IgD-negative memory B cell (primary cell): Measurements from ENCODE around the gene U2SURP. TPM values are rescaled to one million over a fixed set of nuclear protein-coding genes. Genes with fewer than 3 reads are reported as not detected.

Source experiments
- H3K27ac Mint-ChIP-seq, 3 donors: one replicate each; pipeline ENCODE4 v1.8.0; 2020 to 2022; ENCODE audit warnings: mild to moderate bottlenecking in 3 of 3, mixed read lengths in 3 of 3, moderate library complexity in 1 of 3
- H3K27me3 Mint-ChIP-seq: one replicate; pipeline ENCODE4 v1.8.0; 2021; ENCODE audit warnings: mixed read lengths
- H3K36me3 Mint-ChIP-seq: one replicate; pipeline ENCODE4 v1.8.0; 2020; ENCODE audit warnings: mild to moderate bottlenecking, mixed read lengths
- H3K4me1 Mint-ChIP-seq, 3 donors: one replicate each; pipeline ENCODE4 v1.8.0; 2020 to 2022; ENCODE audit warnings: mixed read lengths in 3 of 3, mild to moderate bottlenecking in 1 of 3
- H3K4me3 Mint-ChIP-seq, 4 donors: one replicate each; pipeline ENCODE4 v1.8.0; 2020 to 2022; ENCODE audit warnings: mild to moderate bottlenecking in 4 of 4, mixed read lengths in 4 of 4, moderate library complexity in 3 of 4
- H3K9me3 Mint-ChIP-seq, 3 donors: one replicate each; pipeline ENCODE4 v1.8.0; 2020 to 2021; ENCODE audit warnings: mixed read lengths in 3 of 3, mild to moderate bottlenecking in 1 of 3
- polyA plus RNA-seq: library from polyadenylated mRNA; unstranded; fragments of 300-500 nt; fragmentation: Illumina TruSeq; gene quantifications from one replicate; pipeline ENCODE4 v1.2.3, GENCODE V29; 2021

Gene U2SURP
- 114 TPM for polyA plus RNA-seq

DNA sequence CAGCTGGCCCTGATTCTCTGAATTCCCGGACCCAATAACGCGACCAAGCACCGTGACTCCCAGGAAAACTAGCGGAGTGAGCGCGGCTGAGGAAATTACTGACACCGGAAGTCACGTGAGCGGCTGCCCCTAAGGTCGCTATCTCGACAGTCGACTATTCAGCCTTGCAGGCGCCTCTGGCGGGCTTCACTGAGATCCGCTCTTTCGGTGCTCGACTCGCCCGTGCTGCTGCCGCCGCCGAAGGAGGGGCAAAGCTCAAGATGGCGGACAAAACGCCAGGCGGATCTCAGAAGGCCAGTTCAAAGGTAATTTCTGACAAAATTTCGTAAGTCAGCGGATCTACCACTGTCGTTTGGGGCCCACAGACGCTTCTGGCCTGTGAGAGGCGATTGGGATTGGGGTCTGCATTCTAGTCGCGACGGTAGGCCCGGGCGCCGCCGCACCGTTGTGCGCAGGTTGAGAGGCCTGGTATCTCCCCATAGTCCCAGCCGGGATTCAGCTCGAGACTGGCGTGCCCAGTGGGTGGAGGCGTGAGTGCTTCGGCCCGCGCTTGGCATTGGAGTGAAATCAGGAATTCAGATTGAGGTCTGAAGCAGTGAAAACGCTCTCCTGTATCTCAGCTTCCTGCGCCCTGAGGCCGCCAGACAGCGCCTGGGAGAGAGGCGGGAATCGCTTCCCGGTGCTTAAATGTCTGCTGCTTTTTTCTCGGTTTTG, at the start of gene U2SURP:
Gene U2SURP (plus strand): TSS at position 202 of the 714 bp plus-strand sequence. CDS start 59 bp downstream, at position 261.
- Mint-ChIP-seq H3K27me3 (peaks cover 2% of the 10 kb centered on the region), H3K9me3 (no peaks in the 10 kb centered on the region), H3K4me1 (peaks cover 22 to 39% (median 24%) of the 10 kb centered on the region in 3 donors), H3K36me3 (no peaks in the 10 kb centered on the region), H3K4me3 (peak within 1 kb of the TSS; percentile 93 to 99 (median 98)), H3K27ac (peak within 1 kb of the TSS; percentile 90 to 100 (median 99))

DNA sequence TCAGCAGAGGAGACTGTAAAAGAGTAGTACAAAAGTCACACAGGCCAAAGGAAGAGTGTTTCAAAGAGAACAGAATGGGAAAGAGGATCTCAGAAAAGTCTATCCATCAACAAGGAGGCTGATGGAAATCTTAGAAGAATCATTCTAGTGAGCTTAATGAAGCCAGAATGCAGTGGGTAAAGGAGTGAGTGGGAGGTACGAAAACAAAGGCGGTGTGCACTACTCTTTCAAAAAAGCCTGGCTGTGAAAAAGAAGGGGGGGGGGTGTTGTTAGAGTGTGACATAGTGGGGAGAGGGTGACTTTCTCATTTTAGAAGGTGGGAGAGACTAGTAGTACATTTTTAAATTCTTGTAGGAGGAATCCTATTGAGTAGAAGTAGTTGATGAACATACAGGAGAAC, 49.6 kb upstream of the U2SURP start:
- no peak overlapping the region for H3K4me3 Mint-ChIP-seq
- H3K4me1 Mint-ChIP-seq = peaks cover 0 to 5% (median 1%) of the 10 kb centered on the region in 3 donors
- H3K27me3 Mint-ChIP-seq = peaks cover 23% of the 10 kb centered on the region
- H3K27ac Mint-ChIP-seq = no peak overlapping the region
- H3K9me3 Mint-ChIP-seq = peaks cover 0 to 3% (median 0%) of the 10 kb centered on the region in 3 donors
- H3K36me3 Mint-ChIP-seq = no peaks in the 10 kb centered on the region

DNA sequence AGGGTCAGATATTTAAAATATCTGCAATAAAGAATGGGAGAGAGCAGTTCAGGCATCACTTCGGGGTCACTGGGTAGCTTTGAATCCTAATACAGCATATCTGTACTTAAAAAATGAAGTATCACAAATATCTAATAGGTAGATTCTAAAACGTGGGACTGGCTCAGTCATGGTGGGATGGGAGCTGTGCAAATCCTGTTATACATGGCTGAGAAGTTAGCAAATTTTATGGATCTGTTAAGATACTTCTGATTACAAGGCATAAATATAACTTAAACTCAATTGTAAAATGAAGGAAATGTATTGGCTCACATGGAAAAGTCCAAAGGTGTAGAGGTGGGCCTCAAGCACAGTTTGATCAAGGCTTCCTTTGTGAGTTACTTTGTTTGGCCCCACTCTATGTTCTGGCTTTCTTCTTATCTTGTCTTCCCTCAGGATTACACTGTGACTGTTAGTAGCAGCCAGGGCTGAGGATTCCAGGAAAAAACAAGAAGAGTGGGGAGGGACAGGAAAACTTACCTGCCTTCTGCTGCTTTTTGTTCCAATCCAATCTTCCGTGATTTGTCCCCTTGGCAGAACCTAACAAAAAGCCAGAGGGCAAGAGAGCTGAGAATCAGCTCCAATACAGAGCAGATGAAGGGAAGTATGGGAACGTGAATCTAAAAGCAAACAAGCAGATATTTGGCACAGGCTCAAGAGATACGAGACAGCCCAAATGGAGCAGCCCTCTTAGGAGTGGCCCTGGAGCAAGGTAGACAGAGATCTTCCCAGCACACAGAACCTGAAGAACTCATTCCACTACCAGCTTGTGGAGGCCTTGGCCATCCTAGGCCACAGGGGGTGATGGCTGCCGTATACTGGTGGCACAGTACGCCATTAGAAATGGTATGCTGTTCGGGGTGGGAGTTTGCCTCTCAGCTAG, 48.8 kb upstream of the U2SURP start:
- Mint-ChIP-seq H3K36me3 (no peaks in the 10 kb centered on the region), H3K27ac (no peak overlapping the region), H3K27me3 (peaks cover 26% of the 10 kb centered on the region), H3K4me3 (no peak overlapping the region), H3K9me3 (no peaks in the 10 kb centered on the region), H3K4me1 (peaks cover 0 to 1% (median 1%) of the 10 kb centered on the region in 3 donors)

DNA sequence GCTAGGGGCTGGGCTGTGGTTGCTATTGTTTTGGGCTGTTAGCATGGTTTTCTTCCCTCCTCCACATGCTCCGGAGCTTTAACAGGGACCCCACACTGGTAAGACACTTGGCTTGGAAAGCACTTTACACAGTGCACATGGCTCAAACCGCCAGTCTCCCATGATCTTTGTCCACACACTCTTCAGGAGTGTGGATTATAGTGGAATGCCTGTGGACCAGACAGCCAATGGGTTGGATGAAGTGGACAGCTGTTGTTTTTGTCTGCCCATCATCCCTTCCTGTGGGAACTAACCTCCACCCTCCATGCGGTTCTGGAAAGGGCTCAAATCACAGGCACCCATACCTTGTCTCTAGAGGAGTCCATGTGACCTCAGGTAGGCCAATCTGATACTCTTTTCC, 47.9 kb upstream of the U2SURP start:
- H3K4me3 Mint-ChIP-seq = no peak overlapping the region
- no peak overlapping the region for H3K27ac Mint-ChIP-seq
- H3K4me1 Mint-ChIP-seq = peaks cover 0 to 1% (median 0%) of the 10 kb centered on the region in 3 donors
- no peaks in the 10 kb centered on the region for H3K9me3 Mint-ChIP-seq
- H3K27me3 Mint-ChIP-seq = peaks cover 29% of the 10 kb centered on the region
- H3K36me3 Mint-ChIP-seq = no peaks in the 10 kb centered on the region

DNA sequence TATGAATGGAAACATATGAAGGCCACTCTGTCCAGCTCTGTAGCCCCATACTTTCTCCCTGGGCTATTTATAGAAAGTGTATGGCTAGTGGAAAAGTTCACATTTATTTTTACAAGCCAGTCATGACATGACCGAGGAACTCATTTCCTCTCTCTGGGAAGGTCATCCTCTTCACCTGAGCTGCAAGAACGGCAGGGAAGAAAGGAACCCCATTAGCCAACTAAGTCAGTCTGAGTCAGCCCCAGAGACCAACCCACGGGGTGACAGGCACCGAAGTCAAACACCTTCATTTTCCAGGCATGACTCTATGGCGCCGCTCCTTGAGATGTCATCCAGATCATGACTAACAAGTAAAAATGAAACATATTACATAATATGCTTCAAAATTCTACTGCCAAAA, 42.7 kb upstream of the U2SURP start:
- Mint-ChIP-seq H3K27me3 (peaks cover 40% of the 10 kb centered on the region), H3K4me1 (peaks cover 4 to 6% (median 5%) of the 10 kb centered on the region in 3 donors), H3K4me3 (no peak overlapping the region), H3K27ac (no peak overlapping the region), H3K36me3 (no peaks in the 10 kb centered on the region), H3K9me3 (no peaks in the 10 kb centered on the region)

DNA sequence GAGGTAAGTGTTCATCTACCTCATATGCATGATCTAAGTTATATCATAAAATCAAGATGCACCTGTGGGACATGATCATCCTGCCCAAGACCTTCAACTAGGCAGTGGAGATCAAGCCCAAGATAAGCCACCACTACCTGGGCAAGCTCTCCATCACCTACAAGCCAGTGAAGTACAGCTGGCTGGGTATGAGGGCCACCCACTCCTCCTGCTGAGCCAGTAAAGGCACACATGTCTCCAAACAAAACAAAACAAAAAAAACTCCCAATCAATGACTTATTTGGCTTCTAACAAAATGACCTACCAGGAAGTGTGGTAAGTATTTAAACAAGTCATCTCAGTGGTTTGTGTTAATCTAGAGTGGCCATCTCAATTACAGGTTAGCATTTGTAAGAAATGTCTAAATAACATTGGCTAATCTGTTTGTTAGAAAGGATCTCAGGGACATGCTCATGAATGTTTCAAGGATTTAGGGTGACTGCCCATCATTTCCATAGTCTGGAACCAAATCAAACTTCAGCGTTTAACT, 41.0 kb upstream of the U2SURP start:
- peaks cover 4 to 9% (median 9%) of the 10 kb centered on the region in 3 donors for H3K4me1 Mint-ChIP-seq
- no peak overlapping the region for H3K27ac Mint-ChIP-seq
- H3K27me3 Mint-ChIP-seq = peaks cover 50% of the 10 kb centered on the region

DNA sequence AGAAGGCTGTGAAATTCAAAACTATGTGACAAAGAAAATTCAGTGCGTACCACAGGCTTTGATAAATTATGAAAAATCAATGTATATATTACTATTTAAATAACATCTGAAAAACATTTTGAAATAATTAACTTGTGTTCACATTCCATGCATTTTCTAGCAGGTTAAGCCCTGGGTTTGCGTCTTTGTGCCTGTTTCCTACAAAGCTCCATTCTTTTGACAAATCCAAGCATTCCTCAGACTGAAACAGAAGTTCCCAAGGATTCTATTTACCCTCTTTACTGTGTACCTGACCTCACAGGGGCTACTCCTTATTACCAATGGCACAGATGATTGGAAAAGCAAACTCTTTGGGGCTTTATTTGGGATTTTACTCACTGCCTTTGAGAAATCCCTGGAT, 39.8 kb upstream of the U2SURP start:
- Mint-ChIP-seq H3K27me3 (peaks cover 53% of the 10 kb centered on the region), H3K36me3 (peaks cover 2% of the 10 kb centered on the region), H3K4me1 (peaks cover 4 to 9% (median 9%) of the 10 kb centered on the region in 3 donors), H3K4me3 (peak overlapping the region in 1 of 4 donors; percentile 13), H3K27ac (peak overlapping the region in 1 of 3 donors; percentile 77), H3K9me3 (peaks cover 0 to 3% (median 0%) of the 10 kb centered on the region in 3 donors)

More for the DNA sequence above, 41.0 kb upstream of the U2SURP start:
- Mint-ChIP-seq H3K36me3 (peaks cover 2% of the 10 kb centered on the region), H3K9me3 (peaks cover 0 to 3% (median 0%) of the 10 kb centered on the region in 3 donors), H3K4me3 (no peak overlapping the region)

DNA sequence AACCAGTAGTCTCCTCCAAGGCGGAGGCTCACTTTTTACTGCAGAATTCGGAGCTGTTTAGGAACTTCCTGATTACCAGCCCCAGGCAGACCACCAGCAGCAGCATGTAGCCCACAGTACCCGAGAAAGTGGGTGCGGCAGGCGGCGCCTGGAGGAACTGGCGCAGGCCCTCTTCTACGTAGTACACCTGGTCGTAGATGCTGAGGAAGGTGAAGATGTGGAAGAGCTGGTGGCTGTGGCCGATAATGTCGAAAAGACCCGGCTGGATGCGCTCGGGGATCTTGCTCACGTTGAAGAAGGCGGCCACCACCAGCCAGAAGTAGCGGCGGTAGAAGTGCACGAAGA, 39.2 kb upstream of the U2SURP start:
- peaks cover 50% of the 10 kb centered on the region for H3K27me3 Mint-ChIP-seq
- H3K4me3 Mint-ChIP-seq = peak overlapping the region; percentile 13 to 92 (median 78)
- H3K36me3 Mint-ChIP-seq = peaks cover 2% of the 10 kb centered on the region
- peak overlapping the region in 1 of 3 donors; percentile 77 for H3K27ac Mint-ChIP-seq
- peaks cover 4 to 9% (median 9%) of the 10 kb centered on the region in 3 donors for H3K4me1 Mint-ChIP-seq
- peaks cover 0 to 3% (median 0%) of the 10 kb centered on the region in 3 donors for H3K9me3 Mint-ChIP-seq

DNA sequence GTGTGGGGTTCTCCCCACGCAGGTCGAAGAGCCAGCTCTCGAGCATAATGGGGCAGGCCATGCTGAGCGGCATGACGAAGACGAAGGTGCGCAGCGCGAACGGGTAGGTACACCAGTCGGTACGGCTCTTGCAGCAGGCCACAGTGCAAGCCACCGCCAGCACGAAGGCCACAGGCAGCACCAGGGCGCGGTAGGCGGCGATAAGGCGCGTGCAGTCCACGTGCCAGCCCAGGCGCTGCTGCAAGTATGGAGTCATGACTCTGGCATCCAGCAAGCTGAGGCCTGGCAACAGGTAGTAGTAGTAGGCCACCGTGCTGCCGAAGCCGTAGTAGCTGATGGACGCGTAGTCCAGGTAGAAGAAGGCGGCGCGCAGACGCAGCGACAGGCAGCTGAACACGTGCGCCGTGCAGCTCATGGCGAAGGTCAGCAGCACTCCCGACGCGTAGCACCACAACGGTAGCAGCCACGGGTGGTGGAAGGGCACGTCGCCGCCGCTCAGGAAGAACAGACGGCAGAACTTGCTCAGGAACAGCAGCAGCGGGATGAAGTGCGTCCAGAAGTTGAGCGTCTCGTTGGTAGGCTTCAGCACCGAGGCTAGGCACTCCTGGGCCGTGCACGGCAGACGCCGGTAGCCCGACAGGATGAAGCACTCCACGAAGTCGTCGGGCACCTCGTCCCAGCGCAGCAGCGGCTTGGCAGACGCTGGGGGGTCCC, 38.7 kb upstream of the U2SURP start:
- Mint-ChIP-seq H3K9me3 (peaks cover 0 to 3% (median 0%) of the 10 kb centered on the region in 3 donors), H3K4me3 (peak overlapping the region; percentile 13 to 92 (median 78)), H3K36me3 (peaks cover 2% of the 10 kb centered on the region), H3K4me1 (peaks cover 4 to 9% (median 9%) of the 10 kb centered on the region in 3 donors), H3K27me3 (peaks cover 46% of the 10 kb centered on the region), H3K27ac (peak overlapping the region in 2 of 3 donors; percentile 23 to 77)

DNA sequence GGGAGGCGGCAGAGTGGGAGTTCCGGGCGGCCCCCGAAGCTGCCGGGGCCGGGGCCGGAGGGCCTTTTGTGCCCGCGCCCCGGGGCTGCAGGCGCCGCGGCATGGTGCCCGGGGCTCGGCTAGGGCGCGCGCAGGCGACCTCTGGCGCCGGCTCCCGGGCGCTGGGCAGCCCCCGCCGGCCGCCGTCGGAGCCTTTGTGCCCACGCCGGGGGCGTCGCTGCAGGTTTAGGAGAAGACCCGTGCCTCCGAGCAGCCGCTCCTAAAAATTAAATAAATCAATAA, 38.2 kb upstream of the U2SURP start:
- H3K4me1 Mint-ChIP-seq = peaks cover 4 to 9% (median 9%) of the 10 kb centered on the region in 3 donors

DNA sequence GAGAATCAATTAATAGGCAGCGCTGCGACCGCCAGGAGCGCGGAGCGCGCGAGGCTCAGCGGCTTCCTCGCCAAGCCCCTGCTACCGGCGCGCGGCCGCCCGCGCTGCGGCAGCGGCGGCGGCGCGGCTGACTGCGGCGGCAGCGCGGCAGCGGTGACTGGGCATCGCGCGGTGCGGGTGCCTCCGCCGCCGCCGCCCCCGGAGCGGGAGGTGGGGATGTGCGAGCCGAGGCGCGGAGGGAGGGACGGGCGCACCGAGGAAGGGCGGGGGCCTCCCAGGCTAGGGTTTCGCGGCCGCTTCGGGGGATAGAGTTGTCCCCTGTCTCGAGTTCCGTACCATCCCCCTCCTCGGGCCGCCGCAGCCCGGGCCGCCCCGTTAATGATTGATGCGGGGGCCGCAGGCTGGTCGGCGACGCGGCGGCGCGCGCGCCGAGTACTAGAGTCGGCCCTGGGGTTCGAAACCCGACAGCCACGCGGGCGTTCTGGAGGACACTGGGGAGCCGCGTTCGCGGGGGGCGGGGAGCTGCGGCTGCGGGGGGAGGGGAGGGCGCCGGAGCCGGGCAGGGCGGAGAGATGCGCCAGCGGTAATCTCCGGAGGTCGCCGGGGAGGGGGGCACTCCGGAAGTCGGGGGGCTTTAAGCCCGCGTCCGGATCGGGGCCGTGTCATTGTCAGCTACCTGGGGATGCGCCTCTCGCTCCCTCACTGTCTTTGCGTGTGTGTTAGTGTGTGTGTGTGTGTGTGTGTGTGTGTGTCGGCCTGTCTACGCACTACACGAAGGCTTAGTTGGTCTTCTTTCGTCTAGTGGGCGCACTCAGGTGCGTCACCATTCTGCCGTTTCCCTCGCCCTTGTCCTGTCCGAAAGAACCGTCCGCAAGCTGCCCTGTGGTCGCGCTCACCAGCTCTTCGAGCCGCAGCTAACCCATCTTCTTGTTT, 37.6 kb upstream of the U2SURP start, which contains the start of gene PAQR9:
Gene PAQR9 (minus strand): TSS at position 159 of the 933 bp plus-strand sequence. CDS start 338 bp downstream, outside the sequence.
- Mint-ChIP-seq H3K27ac (peak within 1 kb of the TSS in 2 of 3 donors; percentile 23 to 77), H3K36me3 (peaks cover 2% of the 10 kb centered on the region), H3K4me3 (peak within 1 kb of the TSS; percentile 66 to 92 (median 82)), H3K9me3 (peaks cover 0 to 3% (median 0%) of the 10 kb centered on the region in 3 donors), H3K4me1 (peaks cover 4 to 9% (median 9%) of the 10 kb centered on the region in 3 donors), H3K27me3 (peaks cover 37% of the 10 kb centered on the region)

More for the DNA sequence above, 38.2 kb upstream of the U2SURP start:
- Mint-ChIP-seq H3K9me3 (peaks cover 0 to 3% (median 0%) of the 10 kb centered on the region in 3 donors), H3K27me3 (peaks cover 41% of the 10 kb centered on the region), H3K4me3 (peak overlapping the region in 1 of 4 donors; percentile 78), H3K27ac (no peak overlapping the region), H3K36me3 (peaks cover 2% of the 10 kb centered on the region)

DNA sequence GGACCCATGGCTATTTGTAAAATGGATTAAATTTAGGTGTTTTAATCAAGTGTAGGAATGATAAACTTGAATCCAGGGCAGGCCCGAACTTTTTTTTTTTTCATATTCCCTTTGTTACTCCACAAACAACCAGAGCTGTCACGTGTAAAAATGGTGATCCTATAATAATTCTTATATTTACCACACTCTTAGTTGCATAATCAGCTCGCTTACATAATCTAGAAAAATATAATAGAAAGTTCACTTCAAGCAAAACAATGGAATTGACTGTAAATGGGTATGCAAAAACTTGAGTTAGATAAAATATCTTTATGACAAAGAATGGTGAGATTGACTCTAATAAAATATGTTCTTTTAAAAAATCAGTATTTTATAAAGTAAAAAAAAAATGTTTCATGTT, 35.8 kb upstream of the U2SURP start:
- H3K27me3 Mint-ChIP-seq = peaks cover 32% of the 10 kb centered on the region
- no peak overlapping the region for H3K4me3 Mint-ChIP-seq
- H3K4me1 Mint-ChIP-seq = peaks cover 4 to 9% (median 9%) of the 10 kb centered on the region in 3 donors
- H3K36me3 Mint-ChIP-seq = peaks cover 2% of the 10 kb centered on the region
- peaks cover 0 to 3% (median 0%) of the 10 kb centered on the region in 3 donors for H3K9me3 Mint-ChIP-seq
- H3K27ac Mint-ChIP-seq = no peak overlapping the region

DNA sequence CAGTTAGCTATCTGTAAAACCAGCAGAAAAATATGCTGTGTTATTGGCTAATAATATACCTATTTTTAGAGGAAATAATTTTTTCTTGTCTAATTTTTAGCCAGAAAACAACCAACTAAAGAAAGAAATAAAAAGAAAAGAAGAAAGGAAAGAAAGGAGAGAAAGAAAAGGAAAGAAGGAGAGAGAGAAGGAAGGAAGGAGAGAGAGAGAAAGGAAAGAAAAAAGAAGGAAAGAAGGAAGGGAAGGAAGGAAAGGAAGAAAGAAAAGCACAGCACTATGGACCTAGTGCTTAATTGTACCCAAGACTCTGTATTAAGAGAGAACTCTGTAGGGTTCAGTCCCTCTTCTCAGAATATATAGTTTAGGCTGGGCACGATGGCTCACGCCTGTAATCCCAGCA, 34.6 kb upstream of the U2SURP start:
- Mint-ChIP-seq H3K4me1 (peaks cover 4 to 9% (median 9%) of the 10 kb centered on the region in 3 donors), H3K4me3 (no peak overlapping the region), H3K27me3 (peaks cover 32% of the 10 kb centered on the region), H3K27ac (no peak overlapping the region), H3K36me3 (peaks cover 2% of the 10 kb centered on the region), H3K9me3 (peaks cover 0 to 3% (median 0%) of the 10 kb centered on the region in 3 donors)
